AG09309 (cell line): ENCODE results near the gene FOSL1.

Source experiments
- DNase-seq: peaks from one replicate; pipeline ENCODE4 v3.0.0-alpha.2; 2010; ENCODE audit warnings: low read depth
- H3K4me3 ChIP-seq: 2 replicates; pipeline ENCODE4 v1.5.1; 2011; ENCODE audit warnings: mild to moderate bottlenecking, low read depth, low read length, moderate library complexity; ENCODE audit not compliant: control insufficient read depth
- CTCF ChIP-seq: IDR thresholded peaks from 2 replicates; pipeline ENCODE4 v1.5.1; 2011; ENCODE audit warnings: mild to moderate bottlenecking, low read depth, low read length, inconsistent platforms; ENCODE audit not compliant: insufficient read depth, control insufficient read depth; ENCODE audit errors: missing control alignments

The FOSL1 gene

DNA sequence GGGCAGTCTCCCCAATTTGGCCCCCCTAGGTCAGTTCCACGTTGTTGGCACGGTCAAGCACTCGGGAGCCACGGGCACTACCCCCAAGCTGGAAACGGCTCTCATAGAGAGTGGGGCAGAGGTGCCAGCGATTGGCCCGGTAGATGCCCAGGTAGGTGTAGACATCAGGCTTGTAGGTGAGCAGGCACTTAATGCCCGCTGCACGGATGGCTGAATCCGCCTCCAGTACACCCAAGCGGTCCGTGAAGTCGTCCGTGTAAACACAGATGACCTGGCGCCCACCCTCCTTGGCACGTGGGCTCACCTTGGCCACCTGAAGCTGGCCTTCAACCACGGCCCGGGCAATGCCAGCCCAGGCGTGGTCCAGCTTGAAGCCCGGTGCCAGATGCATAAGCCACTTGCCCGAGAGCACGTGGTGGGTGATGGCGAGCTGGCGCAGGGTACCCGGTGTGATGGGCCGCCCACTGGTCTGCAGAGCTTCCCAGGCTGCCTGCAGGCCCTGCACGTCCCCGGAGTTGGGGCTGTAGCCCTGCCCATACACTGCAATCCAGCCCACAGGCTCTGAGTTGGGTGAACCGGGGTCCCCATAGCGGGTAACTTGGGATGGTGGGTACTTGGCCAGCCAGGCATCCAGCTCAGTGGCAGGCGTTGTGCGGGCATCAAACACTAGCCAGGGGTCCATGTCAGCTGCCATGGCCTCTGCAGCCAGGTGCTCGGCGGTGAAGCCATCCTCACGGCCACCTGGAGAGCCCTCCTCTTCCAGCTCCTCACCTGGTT, 17.4 kb upstream of the FOSL1 start:
- DNase-seq, result no peak
- no peak for TF ChIP-seq CTCF

DNA sequence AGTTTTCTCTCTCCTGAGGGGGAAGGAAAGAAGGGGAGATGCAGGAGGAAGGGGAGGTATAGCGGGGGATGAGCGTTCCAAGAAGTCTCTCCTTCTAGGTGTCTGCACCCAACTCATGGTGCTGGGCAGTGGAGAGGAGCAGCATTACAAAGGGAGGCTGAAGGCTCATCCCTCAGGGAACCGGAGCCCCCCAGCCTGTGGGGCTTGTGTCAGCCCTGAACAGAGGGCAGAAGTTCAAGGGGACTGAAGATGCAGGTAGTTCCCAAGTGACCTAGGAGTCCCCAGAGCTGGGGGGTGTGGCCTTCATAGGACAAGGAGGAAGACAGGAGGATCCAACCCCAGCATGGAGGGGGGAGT, 16.9 kb upstream of the FOSL1 start:
- no peak for TF ChIP-seq CTCF
- peak overlapping the region; percentile 75 for H3K4me3 ChIP-seq
- DNase-seq, result no peak

More for the DNA sequence above, 17.4 kb upstream of the FOSL1 start:
- H3K4me3 ChIP-seq, result peak overlapping the region; percentile 75

GRCh38 chr11:65916391-65916790, 16.2 kb upstream of the FOSL1 start:
- no peak for DNase-seq
- peak overlapping the region; percentile 75 for H3K4me3 ChIP-seq
- TF ChIP-seq CTCF, result no peak

- DNase-seq, result peak; percentile 90
- TF ChIP-seq CTCF, result no peak
- H3K4me3 ChIP-seq, result peak overlapping the region; percentile 13
Observed at GRCh38 chr11:65915821-65916251, 15.6 kb upstream of the FOSL1 start.

DNA sequence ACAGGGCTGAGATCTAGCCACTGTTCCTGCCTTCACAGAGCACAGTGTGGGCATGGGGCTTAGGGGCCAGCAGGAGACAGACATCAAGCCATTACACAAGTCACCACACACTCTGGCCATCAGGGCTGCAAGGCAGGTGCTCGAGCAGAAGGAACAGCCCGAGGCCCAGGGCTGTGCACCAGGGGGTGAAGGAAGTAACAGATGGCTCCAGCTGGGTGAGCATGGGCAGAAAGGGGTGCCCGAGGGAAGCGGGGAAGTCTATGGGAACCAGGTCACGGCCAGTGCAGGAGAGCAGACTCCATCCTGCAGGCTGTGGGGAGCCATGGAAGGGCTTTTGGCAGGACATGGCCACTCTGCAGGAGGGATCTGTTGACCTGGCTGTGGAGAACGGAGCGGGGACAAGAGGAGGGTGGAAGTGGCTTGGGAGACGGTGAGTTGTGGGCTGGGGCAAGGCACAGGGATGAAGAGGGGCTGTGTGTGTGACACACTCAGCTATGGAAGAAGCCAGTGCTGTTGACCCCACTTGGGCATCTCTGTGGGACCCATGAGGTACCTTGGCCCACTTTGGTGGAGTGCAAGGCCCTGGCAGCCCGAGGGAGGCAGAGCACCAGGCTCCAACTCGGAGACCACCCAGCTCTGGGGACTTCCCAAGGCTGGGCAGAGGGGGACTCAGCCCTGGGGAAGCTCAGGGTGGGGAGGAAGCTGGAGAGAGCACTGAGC, 15.1 kb upstream of the FOSL1 start:
- H3K4me3 ChIP-seq, result no peak overlapping the region
- TF ChIP-seq CTCF, result no peak
- DNase-seq, result no peak

- no peak for TF ChIP-seq CTCF
- no peak overlapping the region for H3K4me3 ChIP-seq
- no peak for DNase-seq
Observed at GRCh38 chr11:65912845-65913244, 12.7 kb upstream of the FOSL1 start.
